ENCODE data around the gene SLC8A3.

SLC8A3 gene

DNA sequence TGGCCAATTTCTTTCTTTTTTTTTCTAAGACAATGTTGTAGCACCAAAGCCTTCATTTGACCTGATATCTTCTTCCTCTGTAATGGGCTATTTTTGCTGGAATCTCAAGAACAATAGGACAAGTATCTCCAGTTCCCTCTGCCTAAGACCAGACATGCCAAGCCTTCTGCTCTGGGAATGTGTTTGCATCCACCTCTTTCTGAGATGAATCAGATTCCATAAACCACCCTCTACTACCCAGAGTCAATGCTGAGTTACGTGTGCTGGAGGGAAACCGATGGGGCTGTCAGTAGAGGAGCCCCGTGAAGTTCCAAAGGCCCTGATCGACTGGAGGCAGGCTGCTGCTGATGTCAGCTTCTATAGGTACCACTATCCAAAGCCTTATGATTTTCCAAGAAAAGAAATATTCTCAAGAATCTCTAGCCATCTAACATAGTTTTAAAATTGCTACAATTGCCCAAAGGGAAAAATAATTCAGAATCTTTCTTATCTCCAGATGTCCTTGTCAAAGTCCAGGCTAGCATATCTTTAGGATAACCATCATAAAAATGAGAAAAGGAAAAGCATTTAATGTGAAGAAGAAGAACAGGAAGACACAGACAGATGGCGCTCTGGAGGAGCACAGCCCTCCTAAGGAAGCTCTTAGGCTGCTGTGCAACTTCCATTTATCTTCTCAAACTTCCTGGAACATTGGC lies 101.9 kb downstream of the SLC8A3 start:
- DNase-seq (ENCODE audit: low spot score) = peak; percentile 25
- H3K27ac ChIP-seq = no peak overlapping the region
- POLR2A ChIA-PET (ENCODE audit: low non-redundant PET) = no interaction called here
- TF ChIP-seq, protein P1, sequence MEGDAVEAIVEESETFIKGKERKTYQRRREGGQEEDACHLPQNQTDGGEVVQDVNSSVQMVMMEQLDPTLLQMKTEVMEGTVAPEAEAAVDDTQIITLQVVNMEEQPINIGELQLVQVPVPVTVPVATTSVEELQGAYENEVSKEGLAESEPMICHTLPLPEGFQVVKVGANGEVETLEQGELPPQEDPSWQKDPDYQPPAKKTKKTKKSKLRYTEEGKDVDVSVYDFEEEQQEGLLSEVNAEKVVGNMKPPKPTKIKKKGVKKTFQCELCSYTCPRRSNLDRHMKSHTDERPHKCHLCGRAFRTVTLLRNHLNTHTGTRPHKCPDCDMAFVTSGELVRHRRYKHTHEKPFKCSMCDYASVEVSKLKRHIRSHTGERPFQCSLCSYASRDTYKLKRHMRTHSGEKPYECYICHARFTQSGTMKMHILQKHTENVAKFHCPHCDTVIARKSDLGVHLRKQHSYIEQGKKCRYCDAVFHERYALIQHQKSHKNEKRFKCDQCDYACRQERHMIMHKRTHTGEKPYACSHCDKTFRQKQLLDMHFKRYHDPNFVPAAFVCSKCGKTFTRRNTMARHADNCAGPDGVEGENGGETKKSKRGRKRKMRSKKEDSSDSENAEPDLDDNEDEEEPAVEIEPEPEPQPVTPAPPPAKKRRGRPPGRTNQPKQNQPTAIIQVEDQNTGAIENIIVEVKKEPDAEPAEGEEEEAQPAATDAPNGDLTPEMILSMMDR (conservative IDR thresholded peaks at IDR 0.05; ENCODE audit: low read depth) = peak; percentile 55
- CTCF ChIA-PET = interaction anchor here (0.6 to 1.2 kb wide), 7 partner anchors 11 to 731 kb away, joined by 3 to 6 read pairs (median 4); no protein-coding TSS in a partner anchor

DNA sequence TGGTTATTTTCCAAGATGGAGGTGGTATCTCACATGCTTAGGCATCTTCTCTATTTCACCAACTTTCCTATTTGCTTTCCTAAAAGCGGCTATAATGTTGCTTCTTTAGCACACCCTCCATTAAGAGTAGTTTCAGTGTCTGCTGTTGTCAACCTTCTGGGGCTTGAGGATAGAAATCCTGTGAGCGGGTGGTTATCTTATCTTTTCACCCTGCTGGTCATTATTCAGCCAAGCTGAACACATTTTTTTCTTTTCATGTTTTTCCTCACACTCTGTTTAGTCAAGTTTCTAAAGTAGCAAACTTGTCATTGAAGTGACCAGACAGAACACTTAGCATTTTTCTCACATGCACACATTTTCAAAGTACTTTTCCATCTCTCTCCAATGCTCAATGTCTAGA lies 104.5 kb downstream of the SLC8A3 start:
- DNase-seq (ENCODE audit: low spot score) = no peak
- no peak overlapping the region for H3K27ac ChIP-seq
- ChIA-PET POLR2A (ENCODE audit: low non-redundant PET) (no interaction called here), CTCF (no interaction called here)
- TF ChIP-seq, protein P1 (conservative IDR thresholded peaks at IDR 0.05; ENCODE audit: low read depth) = no peak

DNA sequence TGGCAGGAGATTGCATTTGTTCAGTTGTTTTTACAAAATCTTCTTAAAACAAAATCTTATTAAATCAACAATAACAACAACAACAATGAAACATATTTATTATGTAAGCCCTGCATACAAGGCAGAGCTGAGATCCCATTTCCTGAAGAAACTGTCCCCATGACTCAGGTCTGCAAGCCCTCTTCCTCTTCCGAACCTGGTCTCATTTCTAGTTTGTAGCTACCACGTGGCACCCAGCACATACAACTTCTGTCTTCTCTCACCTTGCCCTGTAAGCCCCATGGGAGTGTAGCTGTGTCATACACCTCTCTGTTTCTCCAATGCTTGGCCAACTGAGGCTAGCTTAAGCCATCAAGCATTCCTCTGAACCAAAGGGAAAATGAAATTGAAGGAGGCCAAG lies 106.4 kb downstream of the SLC8A3 start:
- no peak overlapping the region for H3K27ac ChIP-seq
- POLR2A ChIA-PET (ENCODE audit: low non-redundant PET) = no interaction called here
- CTCF ChIA-PET = interaction anchor here (1.0 kb wide), 1 partner anchor 9 kb away, joined by 7 read pairs; no protein-coding TSS in a partner anchor
- TF ChIP-seq, protein P1 (conservative IDR thresholded peaks at IDR 0.05; ENCODE audit: low read depth) = no peak
- no peak for DNase-seq (ENCODE audit: low spot score)

DNA sequence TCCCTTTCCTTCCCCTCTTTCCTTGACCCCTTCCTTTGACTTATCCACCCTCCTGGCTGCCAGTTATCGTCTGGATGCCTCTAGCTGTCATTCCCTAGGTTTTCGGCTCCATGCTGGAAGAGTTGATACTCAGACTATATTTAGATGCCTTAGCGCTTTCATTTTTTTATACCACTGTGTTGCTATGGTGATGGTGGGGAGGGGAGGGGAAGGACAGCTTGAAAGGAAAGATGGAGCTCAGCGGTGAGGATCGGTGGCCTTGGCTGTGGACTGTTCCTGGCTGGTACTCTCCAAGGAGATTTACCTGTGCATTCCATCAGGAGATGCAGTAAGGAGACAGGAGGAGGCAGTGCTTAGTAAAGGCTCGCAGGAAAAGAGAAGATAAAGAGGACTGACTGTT lies 108.7 kb downstream of the SLC8A3 start:
- TF ChIP-seq, protein P1 (conservative IDR thresholded peaks at IDR 0.05; ENCODE audit: low read depth) = no peak
- no peak for DNase-seq (ENCODE audit: low spot score)
- POLR2A ChIA-PET (ENCODE audit: low non-redundant PET) = no interaction called here
- H3K27ac ChIP-seq = no peak overlapping the region
- CTCF ChIA-PET = interaction anchor here (0.6 kb wide), 1 partner anchor 42 kb away, joined by 3 read pairs; no protein-coding TSS in a partner anchor

DNA sequence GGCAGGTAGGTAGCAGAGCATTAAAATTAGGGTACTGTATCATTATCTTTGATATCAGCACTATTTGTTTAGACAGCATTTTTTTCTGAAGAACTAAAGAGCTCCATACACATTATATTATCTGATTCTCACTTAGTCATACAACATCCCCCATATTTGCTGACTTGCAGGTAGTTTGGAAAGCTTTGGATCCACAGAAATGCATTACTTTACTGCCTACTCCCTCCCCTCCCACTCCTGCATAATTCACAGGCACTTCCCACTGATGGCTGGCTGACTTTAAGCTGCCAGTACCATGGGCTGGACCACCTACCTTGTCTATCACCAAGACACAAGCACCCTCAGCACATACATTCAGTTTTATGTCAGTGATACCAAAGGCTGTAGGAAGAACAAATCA lies 110.4 kb downstream of the SLC8A3 start:
- no peak for DNase-seq (ENCODE audit: low spot score)
- CTCF ChIA-PET = no interaction called here
- TF ChIP-seq, protein P1 (conservative IDR thresholded peaks at IDR 0.05; ENCODE audit: low read depth) = no peak
- POLR2A ChIA-PET (ENCODE audit: low non-redundant PET) = no interaction called here
- H3K27ac ChIP-seq = no peak overlapping the region

DNA sequence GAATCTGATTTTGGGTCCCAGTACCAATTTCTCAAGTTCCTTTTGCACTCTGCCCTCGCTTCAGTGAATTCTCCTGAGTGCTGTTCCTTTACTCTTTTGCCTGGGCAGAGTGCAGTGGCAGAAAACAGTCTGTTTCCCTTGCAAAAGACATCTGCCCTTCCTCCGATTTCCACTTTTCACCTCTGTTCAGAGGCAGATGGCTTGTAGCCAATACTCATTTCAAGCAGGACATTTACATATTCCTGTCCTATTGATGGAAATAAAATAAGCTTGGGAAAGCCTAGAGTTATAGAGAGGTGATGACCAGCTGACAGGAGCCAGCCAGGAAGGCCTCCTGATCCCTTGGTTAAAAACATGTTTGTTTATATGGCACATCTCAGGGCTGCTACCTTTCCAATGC lies 111.0 kb downstream of the SLC8A3 start:
- H3K27ac ChIP-seq = no peak overlapping the region
- no peak for DNase-seq (ENCODE audit: low spot score)
- ChIA-PET POLR2A (ENCODE audit: low non-redundant PET) (no interaction called here), CTCF (no interaction called here)
- TF ChIP-seq, protein P1 (conservative IDR thresholded peaks at IDR 0.05; ENCODE audit: low read depth) = no peak
